CD4-positive, alpha-beta T cell treated with Interleukin-6 at 100 ng/mL for 8 hours (primary cell): Measurements from ENCODE around the gene SPRED1.

ENCODE experiments used
- DNase-seq: peaks from one replicate; pipeline ENCODE4 v3.0.0-alpha.2; 2020; ENCODE audit warnings: mixed read lengths, low spot score

SPRED1 gene

DNA sequence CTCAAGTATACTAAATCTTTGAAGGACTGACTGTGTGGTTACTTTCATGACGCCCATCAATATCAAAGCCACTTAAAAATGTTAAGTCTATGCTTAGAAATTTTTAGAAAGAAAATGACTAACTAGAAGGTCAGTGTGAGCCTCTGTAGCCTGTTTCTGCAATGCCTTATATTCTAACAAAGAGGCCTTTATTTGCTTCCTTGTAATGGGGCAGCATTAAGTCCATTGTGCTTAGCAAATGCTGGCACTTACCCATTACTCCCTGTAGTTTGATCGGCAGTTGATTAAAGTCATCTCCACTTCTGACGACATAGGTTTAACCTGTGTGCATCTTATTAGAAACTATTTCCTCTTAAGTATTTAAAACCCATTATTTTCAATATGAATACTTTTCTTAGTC lies 109.7 kb downstream of the SPRED1 start:
- DNase-seq: no peak

DNA sequence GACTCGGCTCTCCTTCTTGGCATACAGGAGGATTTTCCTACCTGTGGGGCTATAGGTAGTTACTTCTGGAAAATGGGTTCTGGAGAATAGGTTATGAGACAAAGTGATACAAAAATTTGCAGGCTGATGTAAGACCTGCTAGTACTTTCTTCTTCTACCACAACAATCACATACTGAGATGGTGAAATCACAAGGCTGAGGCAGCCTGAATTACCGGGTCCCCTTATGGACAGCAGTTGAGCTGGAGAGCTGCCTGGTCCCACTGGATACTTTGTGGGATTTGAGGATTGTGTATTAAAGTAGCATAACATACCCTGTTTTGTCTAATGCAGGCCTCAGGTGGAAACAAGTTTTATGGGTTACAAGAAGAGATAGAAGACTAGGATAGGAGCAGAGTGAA lies 114.8 kb downstream of the SPRED1 start:
- DNase-seq: no peak

DNA sequence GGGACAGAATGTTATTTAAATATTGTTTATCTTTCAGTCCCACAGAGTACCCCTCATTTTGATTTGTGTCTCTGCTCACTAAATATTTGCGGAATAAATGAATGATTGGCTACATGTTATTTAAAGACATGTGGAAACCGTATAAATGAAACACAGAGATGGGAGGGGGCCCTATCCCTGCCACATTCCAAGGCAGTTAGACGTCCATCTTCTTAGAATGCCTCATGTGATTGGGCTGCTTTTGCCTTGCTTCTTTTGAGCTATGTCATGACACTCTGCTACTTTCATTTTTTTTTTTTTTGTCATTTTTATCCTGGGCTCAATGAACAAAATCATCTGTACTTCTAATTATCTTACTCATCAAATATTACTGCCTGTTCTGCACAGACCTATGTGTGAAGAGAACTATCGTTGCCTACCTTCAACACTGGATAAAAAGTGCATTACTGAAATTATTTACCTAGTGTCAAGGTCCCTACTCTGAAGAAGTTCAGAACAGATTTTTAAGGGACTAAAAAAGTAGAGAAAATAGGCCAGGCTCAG lies 117.4 kb downstream of the SPRED1 start:
- no peak for DNase-seq

DNA sequence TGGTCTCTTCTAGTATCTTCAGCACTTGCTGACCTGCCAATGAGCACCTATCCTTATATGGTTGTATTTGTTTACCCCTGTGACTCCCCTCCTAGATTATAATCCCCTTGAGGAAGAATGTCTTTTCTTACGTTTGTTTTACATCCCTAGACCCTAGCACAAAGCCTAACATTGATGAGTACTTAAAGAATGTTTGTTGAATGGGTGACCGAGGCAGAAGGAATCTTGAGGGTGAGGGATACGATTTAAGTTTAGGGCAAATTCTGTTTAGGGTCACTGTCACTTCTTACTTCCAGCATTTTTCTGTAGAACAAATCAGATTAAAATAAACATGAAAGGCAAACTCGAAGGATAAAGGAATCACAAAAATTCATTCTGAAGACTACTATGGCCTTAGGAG lies 120.4 kb downstream of the SPRED1 start:
- DNase-seq: no peak

DNA sequence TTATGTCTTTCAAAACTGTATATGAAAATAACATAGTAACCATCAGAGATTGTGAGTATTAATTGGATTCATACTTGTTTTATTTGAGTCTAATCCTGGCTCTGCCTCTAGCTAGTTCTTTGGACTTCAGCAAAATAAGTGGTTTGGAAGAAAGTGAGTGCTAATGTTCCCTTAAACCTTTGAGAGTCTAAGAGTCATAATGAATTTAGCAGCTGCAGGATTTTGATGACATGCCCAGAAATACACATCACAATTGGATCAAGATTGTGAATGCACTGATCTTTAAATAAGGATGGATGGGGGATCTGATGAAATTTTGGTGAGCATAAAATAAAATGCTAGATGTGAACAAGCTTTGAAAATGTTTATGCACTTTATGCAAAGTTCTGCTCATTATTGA lies 121.4 kb downstream of the SPRED1 start:
- DNase-seq: no peak

DNA sequence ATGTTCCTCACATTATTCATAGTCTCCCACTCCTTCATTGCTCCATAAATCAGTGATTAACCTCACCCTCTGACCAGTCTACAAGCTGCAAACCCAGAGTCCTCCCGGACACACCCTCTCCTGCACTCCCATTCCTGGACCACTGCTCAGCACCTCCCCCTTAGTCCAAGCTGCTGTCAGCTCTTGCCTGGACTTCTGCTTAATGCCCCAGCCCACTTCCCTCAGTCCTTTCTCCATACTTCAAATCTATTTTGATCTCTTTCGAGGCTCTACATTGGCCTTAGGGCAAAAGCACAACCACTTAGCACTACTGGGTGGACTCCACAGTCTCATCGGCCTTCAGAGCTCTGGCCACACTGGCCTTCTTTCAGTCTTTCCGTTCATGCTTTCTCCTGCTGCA lies 121.9 kb downstream of the SPRED1 start:
- no peak for DNase-seq

DNA sequence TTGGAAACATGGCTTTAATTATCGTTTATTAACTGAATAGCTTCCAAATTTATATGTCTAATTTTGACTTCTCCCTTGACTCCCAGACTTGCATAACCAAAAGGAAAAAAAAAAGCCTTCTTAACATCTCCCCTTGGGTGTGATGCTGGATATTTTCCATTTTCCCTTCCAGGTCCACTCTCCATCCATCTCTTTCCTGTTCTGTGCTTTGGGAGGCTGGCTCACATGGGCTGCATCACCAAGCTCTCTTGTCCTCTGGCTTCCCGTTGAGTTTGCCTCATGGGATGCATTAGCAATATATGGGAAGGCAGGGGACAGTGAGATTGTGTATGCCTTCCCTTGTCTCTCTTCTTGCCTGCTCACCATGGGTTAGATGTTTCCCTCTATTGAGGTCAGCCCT lies 123.4 kb downstream of the SPRED1 start:
- no peak for DNase-seq

DNA sequence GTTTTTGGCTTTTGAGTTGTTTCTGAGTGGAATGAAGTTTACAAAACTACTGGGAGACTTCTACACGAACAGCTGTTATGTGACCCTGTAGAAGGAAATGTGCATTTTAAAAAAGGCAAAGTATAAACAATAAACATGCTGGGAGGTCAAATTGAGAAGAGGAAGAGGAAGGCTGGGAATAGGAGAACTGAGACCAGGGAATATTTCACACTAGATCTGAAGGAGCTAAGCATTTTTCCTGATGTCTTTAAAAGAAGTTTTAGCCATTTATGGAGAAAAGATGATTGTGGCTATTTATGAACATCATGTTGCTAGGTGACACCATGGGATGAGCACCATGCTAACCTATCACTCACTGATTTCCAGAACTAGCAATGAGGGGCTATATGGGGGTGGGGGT lies 125.0 kb downstream of the SPRED1 start:
- DNase-seq: no peak

DNA sequence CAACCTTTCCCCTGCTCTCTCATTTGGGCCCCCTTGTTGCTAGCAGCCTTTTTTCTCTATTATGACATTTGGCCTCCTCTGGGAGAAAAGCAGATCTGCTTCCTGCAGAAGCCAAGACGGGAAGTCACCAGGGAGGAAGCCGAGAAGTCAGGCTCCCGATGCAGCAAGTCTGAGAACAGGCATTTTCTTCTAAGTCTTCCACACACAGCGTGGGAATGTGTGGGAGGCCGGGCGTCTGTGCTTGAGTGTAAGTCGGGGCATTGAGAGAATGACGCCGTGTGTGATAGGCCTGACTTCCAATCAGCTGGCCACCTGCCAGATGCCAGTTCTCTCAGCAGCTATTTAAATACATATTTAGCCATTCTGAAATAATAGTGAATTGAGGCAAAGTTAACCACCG lies 125.5 kb downstream of the SPRED1 start:
- DNase-seq: no peak

DNA sequence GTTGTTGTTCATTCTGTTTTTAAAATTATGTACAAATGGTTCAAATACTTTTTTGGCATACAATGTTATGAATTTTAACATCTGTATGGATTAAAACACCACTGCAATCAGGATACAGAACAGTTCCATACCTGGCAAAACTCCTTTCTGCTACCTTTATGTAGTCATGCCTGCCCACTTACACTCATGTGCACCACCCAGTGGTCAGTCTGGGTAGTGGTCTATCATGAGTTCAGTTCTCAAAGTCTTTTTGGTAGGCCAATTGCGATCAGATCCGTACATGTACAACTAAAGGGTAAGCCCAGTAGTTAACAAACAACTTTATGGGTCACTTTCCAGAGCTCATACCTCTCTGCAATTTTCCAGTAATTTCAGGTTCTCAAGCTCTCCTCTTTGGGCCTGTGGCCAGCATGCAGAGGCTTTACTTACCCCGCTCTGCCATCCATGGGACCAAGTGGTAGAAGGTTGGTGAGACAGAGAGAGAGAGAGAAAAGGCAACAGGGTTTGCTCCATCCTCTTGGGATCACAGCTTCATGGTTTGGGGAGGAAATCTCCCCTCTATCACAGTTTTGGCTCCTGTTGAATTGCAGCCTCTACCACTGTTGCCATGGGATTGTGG lies 137.4 kb downstream of the SPRED1 start:
- DNase-seq: peak; percentile 47

DNA sequence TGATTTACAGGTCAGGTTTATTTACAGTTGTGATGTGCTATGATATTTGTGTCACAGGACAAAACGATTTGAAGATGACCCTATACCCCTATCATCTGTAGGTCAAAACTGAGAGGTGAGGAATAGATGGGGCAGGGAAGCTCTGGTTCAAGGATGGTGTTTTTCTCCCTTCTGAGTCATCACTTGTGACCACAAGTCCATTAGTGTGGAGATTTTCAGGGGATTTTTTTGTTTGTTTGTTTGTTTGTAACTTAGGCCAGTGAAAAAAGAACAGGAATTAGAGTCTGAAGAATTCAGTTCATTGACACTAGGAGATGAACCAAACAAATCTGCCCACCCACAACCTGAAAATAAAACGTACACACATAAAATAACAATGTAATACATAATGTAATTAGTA lies 138.6 kb downstream of the SPRED1 start:
- no peak for DNase-seq

DNA sequence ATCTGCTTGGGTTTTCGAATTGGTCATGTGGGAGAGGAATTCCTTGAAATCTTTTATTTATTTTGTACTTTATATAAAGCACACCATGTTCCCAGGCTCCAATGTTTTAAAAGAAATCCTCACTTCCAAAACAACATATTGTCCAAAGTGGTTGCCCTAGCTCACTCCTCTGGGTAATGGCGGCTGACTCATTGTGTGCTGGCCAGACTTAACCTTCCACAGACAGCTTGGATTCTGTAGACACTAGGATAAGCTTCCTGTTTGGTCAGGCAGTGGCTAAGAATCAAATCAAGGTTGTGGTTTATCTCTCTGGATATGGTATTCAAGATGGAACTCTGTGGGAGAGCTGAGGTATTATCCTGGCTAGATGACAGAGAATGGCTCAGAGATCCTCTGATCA lies 145.5 kb downstream of the SPRED1 start:
- DNase-seq: no peak

DNA sequence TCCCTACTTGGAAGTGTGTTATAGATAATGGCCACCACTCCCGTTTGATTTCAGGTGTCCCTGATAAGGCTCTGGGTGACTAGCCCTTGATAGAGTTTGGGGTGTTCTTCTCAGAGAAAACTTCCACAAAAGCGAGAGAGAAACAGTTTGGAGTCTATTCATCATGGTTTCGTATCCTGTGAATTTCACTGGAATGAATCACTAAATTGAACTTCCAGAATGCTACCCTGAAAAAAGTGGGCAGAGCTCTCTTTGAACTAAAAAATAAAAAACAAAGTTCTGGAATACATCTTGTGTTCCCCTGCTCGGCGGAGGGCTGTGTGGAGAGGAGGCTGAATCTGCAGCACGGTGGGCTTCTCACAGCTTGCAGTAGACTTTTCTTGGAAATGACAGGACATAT lies 148.5 kb downstream of the SPRED1 start:
- DNase-seq: no peak

DNA sequence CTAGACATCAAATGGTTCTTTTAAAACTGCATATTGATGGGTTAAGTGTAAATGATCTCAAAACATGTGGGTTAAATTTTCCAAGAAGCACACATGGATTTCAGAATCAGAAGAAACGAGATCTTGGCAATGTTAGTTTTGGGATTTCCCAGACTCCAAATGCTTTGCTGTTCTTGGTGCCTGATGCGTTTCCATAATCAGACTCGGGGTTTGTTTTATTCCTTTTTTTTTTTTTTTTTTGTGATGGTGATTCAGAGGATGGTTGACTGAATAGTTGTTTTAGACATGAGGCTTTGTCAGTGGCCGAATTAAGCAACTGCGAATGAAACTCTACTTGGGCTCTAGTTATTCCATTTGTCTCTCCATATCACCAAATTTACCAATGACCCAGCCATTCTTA lies 149.1 kb downstream of the SPRED1 start:
- no peak for DNase-seq

DNA sequence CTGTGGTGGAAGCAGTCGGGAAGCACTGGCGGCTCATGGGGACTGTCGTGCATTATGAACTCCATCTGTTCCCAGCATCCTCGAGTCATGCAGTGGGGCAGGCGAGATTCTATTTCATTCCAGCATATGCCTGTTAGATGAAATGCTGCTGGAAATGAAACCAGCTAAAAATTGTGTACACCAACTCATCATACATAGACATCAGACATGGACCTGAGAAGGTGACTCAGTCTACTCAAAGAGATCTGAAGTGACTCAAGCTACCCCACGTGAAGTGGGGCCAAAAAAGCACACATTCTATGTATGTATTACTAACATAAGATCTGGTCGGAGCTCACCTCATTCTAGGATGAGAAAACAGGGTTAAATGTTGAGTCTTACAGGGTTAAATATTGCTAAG lies 153.8 kb downstream of the SPRED1 start:
- no peak for DNase-seq
